HepG2 (cell line): ENCODE data around the gene SULT1B1. TPM values are rescaled to one million over a fixed set of nuclear protein-coding genes. Genes with fewer than 3 reads are reported as not detected.

ENCODE experiments used
- ARNT ChIP-seq: fragments of 450-650 bp; IDR thresholded peaks from 2 replicates; pipeline ENCODE4 v1.6.1; 2017
- CSRNP1 ChIP-seq: sonication (generic); formaldehyde crosslinking; IDR thresholded peaks from 2 replicates; pipeline ENCODE4 v1.8.1; 2023; ENCODE audit warnings: mild to moderate bottlenecking, missing genetic modification reagents
- HNRNPK ChIP-seq: fragments of 200-400 bp; formaldehyde crosslinking; IDR thresholded peaks from 2 replicates; pipeline ENCODE4 v1.6.1; 2018; ENCODE audit warnings: low read length, low read depth, moderate library complexity, mild to moderate bottlenecking; ENCODE audit not compliant: poor library complexity, severe bottlenecking
- IKZF1 ChIP-seq: fragments of 450-650 bp; IDR thresholded peaks from 2 replicates; pipeline ENCODE4 v1.7.1; 2016
- REPIN1 ChIP-seq: sonication (generic); formaldehyde crosslinking; IDR thresholded peaks from 2 replicates; pipeline ENCODE4 v1.8.0; 2022; ENCODE audit warnings: missing genetic modification reagents, low read depth, mild to moderate bottlenecking, borderline replicate concordance
- RORA ChIP-seq: sonication (generic); formaldehyde crosslinking; IDR thresholded peaks from 2 replicates; pipeline ENCODE4 v1.5.0; 2020; ENCODE audit warnings: mild to moderate bottlenecking, missing genetic modification reagents, moderate library complexity
- SOX5 ChIP-seq: IDR thresholded peaks from 2 replicates; pipeline ENCODE4 v1.6.1; 2016; ENCODE audit warnings: borderline replicate concordance
- SP1 ChIP-seq, 2 experiments: fragments of 450-650 bp in 1 of 2; sonication (generic) in 1 of 2; formaldehyde crosslinking in 1 of 2; IDR thresholded peaks; 2 replicates each; pipeline versions ENCODE4 v1.4.0 to v1.6.1; 2016 to 2020; ENCODE audit warnings: missing genetic modification reagents in 1 of 2
- SP5 ChIP-seq: IDR thresholded peaks from 2 replicates; pipeline ENCODE4 v1.6.1; 2016; ENCODE audit warnings: low read depth, borderline replicate concordance
- STAT6 ChIP-seq: sonication (generic); formaldehyde crosslinking; IDR thresholded peaks from 2 replicates; pipeline ENCODE4 v1.4.0; 2020; ENCODE audit warnings: missing genetic modification reagents, mild to moderate bottlenecking, borderline replicate concordance
- ZNF282 ChIP-seq: fragments of 450-650 bp; IDR thresholded peaks from 2 replicates; pipeline ENCODE4 v1.6.1; 2018; ENCODE audit not compliant: partially characterized antibody
- ZNF3 ChIP-seq: IDR thresholded peaks from 2 replicates; pipeline ENCODE4 v1.7.0; 2017; ENCODE audit warnings: inconsistent platforms
- ZNF569 ChIP-seq: sonication (generic); formaldehyde crosslinking; IDR thresholded peaks from 2 replicates; pipeline ENCODE4 v1.5.0; 2020; ENCODE audit warnings: mild to moderate bottlenecking, missing genetic modification reagents, moderate library complexity, borderline replicate concordance
- ZNF609 ChIP-seq: sonication (generic); formaldehyde crosslinking; IDR thresholded peaks from 2 replicates; pipeline ENCODE4 v1.4.0; 2020; ENCODE audit warnings: mild to moderate bottlenecking, missing genetic modification reagents, borderline replicate concordance
- ZNF615 ChIP-seq: sonication (generic); formaldehyde crosslinking; IDR thresholded peaks from 2 replicates; pipeline ENCODE4 v1.5.0; 2020; ENCODE audit warnings: mild to moderate bottlenecking, missing genetic modification reagents, borderline replicate concordance
- ZNF7 ChIP-seq: IDR thresholded peaks from 2 replicates; pipeline ENCODE4 v1.6.1; 2016; ENCODE audit warnings: missing biosample characterization, missing genetic modification reagents
- ZNF784 ChIP-seq: sonication (generic); formaldehyde crosslinking; IDR thresholded peaks from 2 replicates; pipeline ENCODE4 v1.5.1; 2020; ENCODE audit warnings: missing genetic modification reagents, mild to moderate bottlenecking, borderline replicate concordance
- polyA plus RNA-seq, 8 experiments: library from polyadenylated mRNA; depleted of rRNA in 3 of 8; stranded (reverse) in 7 of 8; unstranded in 1 of 8; fragments of >200 nt; fragmentation: Illumina TruSeq in 4 of 8; extraction: Trizol in 4 of 8; gene quantifications; 2 replicates each; pipeline versions ENCODE4 v1.2.1 to v1.2.3, GENCODE V29; 2011 to 2016; ENCODE audit warnings: low read depth in 4 of 8, missing spikeins in 1 of 8, mixed read lengths in 1 of 8; ENCODE audit not compliant: insufficient read depth in 1 of 8
- total RNA-seq, 5 experiments: library from RNA; depleted of rRNA; stranded (reverse); fragments of >200 nt; fragmentation: Illumina TruSeq; extraction: Trizol; gene quantifications; 2 replicates each; pipeline ENCODE4 v1.2.3, GENCODE V29; 2016; ENCODE audit warnings: low read depth in 1 of 5

SULT1B1 gene
- total and polyA plus RNA-seq, 2 of the 13 experiments (the other 11 are each of a cell fraction or from before 2014, with no cell fraction given) = 0.20 to 0.25 TPM

- no peak for TF ChIP-seq STAT6 (CRISPR knock-in tag)
- no peak for TF ChIP-seq IKZF1
- no peak for TF ChIP-seq HNRNPK
- peak; percentile 63; the same call in 1 of the 2 replicates for TF ChIP-seq CSRNP1 (CRISPR knock-in tag)
- TF ChIP-seq RORA (CRISPR knock-in tag) = no peak
- TF ChIP-seq ZNF3 = no peak
- peak; percentile 98 for TF ChIP-seq ZNF609
- 0 out of 2 replicates have a peak, but pooled peaks have one; percentile 56 for TF ChIP-seq REPIN1 (CRISPR knock-in tag)
- TF ChIP-seq ZNF784 (CRISPR knock-in tag) = peak; percentile 43; the same call in 1 of the 2 replicates
- no peak for TF ChIP-seq ZNF7 (CRISPR knock-in tag)
- no peak for TF ChIP-seq ZNF282
- TF ChIP-seq SP5 (CRISPR knock-in tag) = peak; percentile 97
- peak; percentile 99 for TF ChIP-seq SOX5 (CRISPR knock-in tag)
- TF ChIP-seq ZNF615 = no peak
- no peak for TF ChIP-seq ARNT
- no peak for TF ChIP-seq SP1 (IDR thresholded peaks at IDR 0.05)
- no peak for TF ChIP-seq SP1 (CRISPR knock-in tag; IDR thresholded peaks at IDR 0.05)
- TF ChIP-seq ZNF569 (CRISPR knock-in tag) = no peak
These were observed 21.3 kb upstream of the SULT1B1 start (continued) for GRCh38 chr4:69781458-69782418.
